ENCODE data around the gene FOXF1. TPM values are rescaled to one million over a fixed set of nuclear protein-coding genes. Genes with fewer than 3 reads are reported as not detected.

The FOXF1 gene
- total and polyA plus RNA-seq, 12 donors = 0.07 to 0.64 (median 0.27) TPM; not detected in 3

DNA sequence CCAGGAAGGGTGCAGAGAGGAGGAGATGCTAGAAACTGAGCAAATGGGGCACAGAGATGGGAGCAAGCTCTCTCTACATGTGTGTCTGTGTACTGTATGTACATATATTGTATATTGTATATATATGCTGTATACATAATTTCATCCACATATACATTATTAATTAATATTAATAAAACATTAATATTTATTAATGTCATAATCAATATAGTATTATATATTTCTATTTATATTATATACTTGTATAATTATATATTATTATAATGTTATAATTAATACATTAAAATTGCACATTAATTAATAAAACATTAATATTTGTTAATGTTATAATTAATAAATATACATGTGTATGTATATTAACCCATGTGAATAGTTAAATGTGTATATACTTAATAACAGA is 31.5 kb upstream of the FOXF1 start:
- intact Hi-C loops (cut with DNase I) = no loop called here
- H3K4me3 ChIP-seq = no peak overlapping the region
- DNase-seq = no peak
- no peaks in the 10 kb centered on the region for H3K9me3 ChIP-seq (replicated peaks in 1 of 3)
- no peak overlapping the region for H3K27ac ChIP-seq
- no peaks in the 10 kb centered on the region for H3K36me3 ChIP-seq (replicated peaks in 1 of 2)
- no peaks in the 10 kb centered on the region for H3K4me1 ChIP-seq (replicated peaks in 1 of 2)
- H3K27me3 ChIP-seq = peaks cover 4% of the 10 kb centered on the region
- TF ChIP-seq, protein P1, sequence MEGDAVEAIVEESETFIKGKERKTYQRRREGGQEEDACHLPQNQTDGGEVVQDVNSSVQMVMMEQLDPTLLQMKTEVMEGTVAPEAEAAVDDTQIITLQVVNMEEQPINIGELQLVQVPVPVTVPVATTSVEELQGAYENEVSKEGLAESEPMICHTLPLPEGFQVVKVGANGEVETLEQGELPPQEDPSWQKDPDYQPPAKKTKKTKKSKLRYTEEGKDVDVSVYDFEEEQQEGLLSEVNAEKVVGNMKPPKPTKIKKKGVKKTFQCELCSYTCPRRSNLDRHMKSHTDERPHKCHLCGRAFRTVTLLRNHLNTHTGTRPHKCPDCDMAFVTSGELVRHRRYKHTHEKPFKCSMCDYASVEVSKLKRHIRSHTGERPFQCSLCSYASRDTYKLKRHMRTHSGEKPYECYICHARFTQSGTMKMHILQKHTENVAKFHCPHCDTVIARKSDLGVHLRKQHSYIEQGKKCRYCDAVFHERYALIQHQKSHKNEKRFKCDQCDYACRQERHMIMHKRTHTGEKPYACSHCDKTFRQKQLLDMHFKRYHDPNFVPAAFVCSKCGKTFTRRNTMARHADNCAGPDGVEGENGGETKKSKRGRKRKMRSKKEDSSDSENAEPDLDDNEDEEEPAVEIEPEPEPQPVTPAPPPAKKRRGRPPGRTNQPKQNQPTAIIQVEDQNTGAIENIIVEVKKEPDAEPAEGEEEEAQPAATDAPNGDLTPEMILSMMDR (IDR thresholded peaks at IDR 0.05) = no peak
- no peak for TF ChIP-seq POLR2A (IDR thresholded peaks at IDR 0.05)

DNA sequence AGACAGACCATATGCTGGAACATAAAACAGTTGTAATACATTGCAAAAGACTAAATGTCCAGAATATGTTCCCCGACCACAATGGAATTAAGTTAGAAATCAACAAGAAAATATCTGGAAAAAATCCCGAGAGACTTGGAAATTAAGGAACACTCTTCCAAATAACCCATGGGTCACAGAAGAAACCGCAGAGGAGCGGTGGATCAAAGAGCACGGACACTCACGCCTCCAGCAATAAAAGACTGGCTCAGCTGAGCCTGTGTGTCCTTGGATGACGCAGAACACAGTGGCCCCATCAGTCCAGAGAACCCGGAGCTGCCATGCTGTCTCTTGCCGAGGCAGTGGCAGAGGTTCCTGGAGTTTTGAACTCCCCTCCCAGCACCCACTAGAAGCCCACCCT is 30.9 kb upstream of the FOXF1 start:
- WGBS, 4 donors = 31 to 34% (median 32%) methylated on average over 9 of the region's 9 CpGs
- no peaks in the 10 kb centered on the region for H3K4me1 ChIP-seq (replicated peaks in 1 of 2)
- TF ChIP-seq, protein P1 (IDR thresholded peaks at IDR 0.05) = no peak
- no peak for TF ChIP-seq POLR2A (IDR thresholded peaks at IDR 0.05)
- no peak overlapping the region for H3K27ac ChIP-seq
- H3K27me3 ChIP-seq = peaks cover 4% of the 10 kb centered on the region
- intact Hi-C loops (cut with DNase I) = no loop called here
- peak; percentile 37 to 73 (median 61) for DNase-seq
- H3K9me3 ChIP-seq (replicated peaks in 1 of 3) = no peaks in the 10 kb centered on the region
- H3K4me3 ChIP-seq = no peak overlapping the region
- no peaks in the 10 kb centered on the region for H3K36me3 ChIP-seq (replicated peaks in 1 of 2)

DNA sequence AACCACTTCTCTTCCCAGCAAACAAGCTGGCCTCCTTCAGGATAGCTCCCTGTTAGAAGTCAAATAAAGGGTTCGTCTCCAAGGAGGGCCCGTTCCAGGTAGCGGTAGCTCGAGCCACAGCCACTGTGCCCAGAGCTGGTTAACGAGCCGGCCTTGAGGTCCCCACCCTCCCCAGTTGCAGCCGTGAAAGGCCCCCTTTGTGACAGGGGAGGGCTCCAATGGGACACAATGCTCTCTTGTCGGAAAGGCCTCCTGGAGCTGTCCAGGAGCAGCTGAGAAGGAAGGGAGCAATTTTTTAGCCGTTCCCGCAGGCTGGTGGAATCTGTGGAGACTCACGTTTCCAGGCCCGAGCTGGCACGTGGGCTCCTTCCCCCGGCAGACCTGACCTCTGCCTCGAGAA is 29.9 kb upstream of the FOXF1 start:
- WGBS, 4 donors = 61 to 85% (median 78%) methylated on average over 12 to 15 of the region's 15 CpGs
- intact Hi-C loops (cut with DNase I) = no loop called here
- H3K4me1 ChIP-seq (replicated peaks in 1 of 2) = no peaks in the 10 kb centered on the region
- no peaks in the 10 kb centered on the region for H3K9me3 ChIP-seq (replicated peaks in 1 of 3)
- H3K4me3 ChIP-seq = no peak overlapping the region
- TF ChIP-seq POLR2A (IDR thresholded peaks at IDR 0.05) = no peak
- TF ChIP-seq, protein P1 (IDR thresholded peaks at IDR 0.05) = no peak
- no peak for DNase-seq
- H3K36me3 ChIP-seq (replicated peaks in 1 of 2) = no peaks in the 10 kb centered on the region
- no peaks in the 10 kb centered on the region for H3K27me3 ChIP-seq
- no peak overlapping the region for H3K27ac ChIP-seq

DNA sequence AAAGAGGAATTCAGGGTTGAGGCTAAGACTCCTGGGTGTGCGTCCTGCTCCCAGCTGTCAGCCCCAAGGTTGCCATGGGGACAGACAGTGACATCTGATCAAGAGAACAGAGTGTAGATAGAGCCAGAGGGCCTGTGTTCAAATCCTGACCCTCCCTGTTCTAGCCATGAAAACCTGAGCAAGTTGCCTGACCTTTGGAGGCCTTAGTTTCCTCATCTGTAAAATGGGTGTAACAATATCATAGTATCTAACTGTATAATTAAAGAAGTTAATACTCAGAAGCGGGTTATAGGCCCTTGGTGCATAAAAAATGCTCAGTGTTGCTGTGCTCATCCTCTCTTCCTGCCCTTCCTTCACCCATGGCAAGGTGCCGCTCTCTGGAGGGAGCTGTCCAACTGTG is 28.7 kb upstream of the FOXF1 start:
- intact Hi-C loops (cut with DNase I) = no loop called here
- TF ChIP-seq, protein P1 (IDR thresholded peaks at IDR 0.05) = no peak
- no peak for TF ChIP-seq POLR2A (IDR thresholded peaks at IDR 0.05)
- H3K27me3 ChIP-seq = peaks cover 2% of the 10 kb centered on the region
- H3K27ac ChIP-seq = no peak overlapping the region
- H3K36me3 ChIP-seq (replicated peaks in 1 of 2) = no peaks in the 10 kb centered on the region
- no peaks in the 10 kb centered on the region for H3K9me3 ChIP-seq (replicated peaks in 1 of 3)
- DNase-seq = no peak
- WGBS, 4 donors = 78 to 92% (median 88%) methylated on average over 3 of the region's 3 CpGs
- H3K4me3 ChIP-seq = no peak overlapping the region
- no peaks in the 10 kb centered on the region for H3K4me1 ChIP-seq (replicated peaks in 1 of 2)
